NCI-H526 treated with DMSO at 0.1 percent for 48 hours (cell line): ENCODE measurements around the gene ADCY6.

Source experiments
- DNase-seq: peaks from one replicate; lab custom pipeline; 2025; lab: John Stamatoyannopoulos, UW

The ADCY6 gene

GRCh38 chr12:48788854-48789775 is at the start of gene ADCY6:
TSS of gene ADCY6 (minus strand) at chr12:48789089. CDS start at chr12:48783434, 5,655 bp downstream.
- peak; percentile 36 for DNase-seq

- DNase-seq = no peak
Observed at GRCh38 chr12:48838048-48838447, 49.2 kb upstream of the ADCY6 start.

GRCh38 chr12:48832321-48833060 is 43.6 kb upstream of the ADCY6 start:
- no peak for DNase-seq

GRCh38 chr12:48831257-48831656 is 42.4 kb upstream of the ADCY6 start:
- DNase-seq = no peak

- DNase-seq = no peak
Observed at GRCh38 chr12:48828841-48829575, 40.1 kb upstream of the ADCY6 start.

GRCh38 chr12:48828293-48828692 is 39.4 kb upstream of the ADCY6 start:
- no peak for DNase-seq

- DNase-seq = no peak
Observed at GRCh38 chr12:48827513-48828096, 38.7 kb upstream of the ADCY6 start.

- DNase-seq = no peak
Observed at GRCh38 chr12:48827026-48827425, 38.1 kb upstream of the ADCY6 start.

- DNase-seq = no peak
Observed at GRCh38 chr12:48826209-48826855, 37.4 kb upstream of the ADCY6 start.

- DNase-seq = no peak
Observed at GRCh38 chr12:48824905-48825304, 36.0 kb upstream of the ADCY6 start.

GRCh38 chr12:48824112-48824511 is 35.2 kb upstream of the ADCY6 start:
- DNase-seq = no peak

- DNase-seq = no peak
Observed at GRCh38 chr12:48823281-48823680, 34.4 kb upstream of the ADCY6 start.

GRCh38 chr12:48822711-48823110 is 33.8 kb upstream of the ADCY6 start:
- no peak for DNase-seq

- no peak for DNase-seq
Observed at GRCh38 chr12:48822139-48822538, 33.2 kb upstream of the ADCY6 start.

- DNase-seq = no peak
Observed at GRCh38 chr12:48819986-48820725, 31.3 kb upstream of the ADCY6 start.

- no peak for DNase-seq
Observed at GRCh38 chr12:48818831-48819590, 30.1 kb upstream of the ADCY6 start.

GRCh38 chr12:48817873-48818830 is 29.3 kb upstream of the ADCY6 start, which contains the start of gene CACNB3:
TSS of gene CACNB3 (plus strand) at chr12:48818496. CDS start at chr12:48818930, 434 bp downstream.
- DNase-seq = peak; percentile 71

- DNase-seq = no peak
Observed at GRCh38 chr12:48816143-48816854, 27.4 kb upstream of the ADCY6 start.
